ENCODE results near the gene DLG4.
A peak's percentile ranks its signal among the peaks of the same experiment; 100 is the strongest.

DLG4 gene

DNA sequence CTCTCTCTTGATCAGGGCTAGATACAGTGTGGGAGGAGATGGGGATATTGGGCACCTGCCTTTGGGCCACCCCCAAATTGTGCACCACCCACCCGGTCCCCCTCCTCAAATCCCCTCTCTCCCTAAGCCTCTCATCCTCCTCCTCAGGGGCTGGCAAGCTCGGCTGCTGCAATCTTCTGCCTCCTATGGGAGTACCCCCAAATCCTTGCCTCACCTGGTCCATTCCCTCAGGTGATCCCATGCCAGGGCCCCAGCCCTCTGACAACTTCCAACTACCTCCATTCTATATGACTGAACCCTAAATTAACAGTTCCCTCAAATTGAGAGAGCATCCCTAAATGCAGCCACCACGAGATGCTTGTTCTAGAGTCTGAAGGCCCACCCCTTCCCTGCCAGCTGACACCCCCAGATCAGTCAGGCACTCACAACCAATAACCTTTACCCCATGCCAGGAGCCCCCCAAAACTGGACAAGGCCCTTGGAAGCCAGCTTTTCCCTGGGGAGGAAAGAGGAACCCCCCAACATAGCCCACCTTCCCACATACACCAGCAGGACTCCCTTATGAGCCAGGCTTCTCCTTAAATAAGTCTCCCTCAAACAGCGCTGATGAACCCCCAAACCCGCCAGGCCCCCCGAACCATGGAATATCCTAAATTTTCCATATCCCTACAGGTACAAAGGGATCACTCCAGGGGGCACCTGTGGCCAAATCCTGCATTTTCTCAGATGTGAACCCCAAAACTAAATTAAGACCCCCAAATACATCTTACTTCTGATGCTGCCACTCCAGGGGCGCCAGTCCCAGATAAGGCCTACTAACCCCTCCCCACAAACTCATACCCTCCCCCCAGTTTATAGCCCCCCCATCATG, 3.2 kb downstream of the DLG4 start:
- no peak for DNase-seq (ENCODE audit: low read depth, low spot score)
- no peak for TF ChIP-seq EZH2 (IDR thresholded peaks at IDR 0.05)
- no peak for TF ChIP-seq FOXP2 (optimal IDR thresholded peaks at IDR 0.05; ENCODE audit: control extremely low read depth, extremely low read length, insufficient read depth)
- no peak for TF ChIP-seq POLR2AphosphoS5 (IDR thresholded peaks at IDR 0.05; ENCODE audit: borderline replicate concordance, low read depth, low read length)
- peaks cover 6% of the 10 kb centered on the region; the same call in 1 of the 2 replicates for H3K36me3 ChIP-seq (ENCODE audit: insufficient read depth, low read length)
- H3K4me3 ChIP-seq = peak overlapping the region; percentile 89
- H3K9ac ChIP-seq (ENCODE audit: insufficient read length) = peak overlapping the region; percentile 77
- H3K27ac ChIP-seq = peak overlapping the region; percentile 67
- H3K9me3 ChIP-seq (ENCODE audit: low read depth, low read length) = no peaks in the 10 kb centered on the region

DNA sequence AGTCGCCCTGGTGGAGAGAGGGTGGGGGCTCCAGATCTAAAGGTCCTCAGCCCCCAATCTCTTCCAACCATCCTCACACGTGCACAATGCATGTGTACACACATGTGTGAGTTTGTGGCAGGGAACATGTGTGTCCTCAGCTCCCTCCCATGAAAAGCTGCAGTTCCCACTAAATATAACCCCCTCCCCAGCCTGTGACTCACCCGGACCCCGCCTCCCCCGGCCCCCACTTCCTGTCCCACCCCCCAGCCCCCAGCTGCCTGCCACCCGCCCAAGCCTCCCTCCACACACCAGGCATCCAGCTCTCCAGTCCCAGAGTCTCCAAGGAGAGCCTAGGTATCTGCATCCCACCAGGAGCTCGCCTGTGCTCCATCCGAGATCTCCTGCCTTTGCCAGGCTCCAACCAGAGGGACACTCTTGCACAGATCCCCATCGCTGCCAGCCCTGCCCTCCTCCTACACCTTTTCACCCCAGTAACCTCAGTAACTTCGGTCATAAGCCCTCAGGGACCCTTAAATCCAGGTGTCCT, 3.9 kb downstream of the DLG4 start:
- Histone ChIP-seq H3K36me3 (ENCODE audit: insufficient read depth, low read length) (no peaks in the 10 kb centered on the region), H3K9ac (ENCODE audit: insufficient read length) (peak overlapping the region; percentile 38), H3K4me3 (peak overlapping the region; percentile 89), H3K9me3 (ENCODE audit: low read depth, low read length) (no peaks in the 10 kb centered on the region), H3K27ac (peak overlapping the region; percentile 79)
- TF ChIP-seq POLR2AphosphoS5 (IDR thresholded peaks at IDR 0.05; ENCODE audit: borderline replicate concordance, low read depth, low read length) (no peak), EZH2 (IDR thresholded peaks at IDR 0.05) (no peak), FOXP2 (optimal IDR thresholded peaks at IDR 0.05; ENCODE audit: control extremely low read depth, extremely low read length, insufficient read depth) (no peak)
- DNase-seq (ENCODE audit: low read depth, low spot score) = no peak

GRCh38 chr17:7215136-7215638, 4.4 kb downstream of the DLG4 start:
- DNase-seq (ENCODE audit: low read depth, low spot score) = no peak
- peak overlapping the region; percentile 89 for H3K4me3 ChIP-seq
- no peaks in the 10 kb centered on the region for H3K36me3 ChIP-seq (ENCODE audit: insufficient read depth, low read length)
- no peaks in the 10 kb centered on the region for H3K9me3 ChIP-seq (ENCODE audit: low read depth, low read length)
- TF ChIP-seq EZH2 (IDR thresholded peaks at IDR 0.05) (no peak), FOXP2 (optimal IDR thresholded peaks at IDR 0.05; ENCODE audit: control extremely low read depth, extremely low read length, insufficient read depth) (no peak), POLR2AphosphoS5 (IDR thresholded peaks at IDR 0.05; ENCODE audit: borderline replicate concordance, low read depth, low read length) (no peak)
- no peak overlapping the region for H3K9ac ChIP-seq (ENCODE audit: insufficient read length)
- peak overlapping the region; percentile 79 for H3K27ac ChIP-seq

GRCh38 chr17:7214300-7215135, 5.1 kb downstream of the DLG4 start:
- peak; percentile 70 for DNase-seq (ENCODE audit: low read depth, low spot score)
- TF ChIP-seq FOXP2 (optimal IDR thresholded peaks at IDR 0.05; ENCODE audit: control extremely low read depth, extremely low read length, insufficient read depth) (peak; percentile 37), EZH2 (IDR thresholded peaks at IDR 0.05) (no peak), POLR2AphosphoS5 (IDR thresholded peaks at IDR 0.05; ENCODE audit: borderline replicate concordance, low read depth, low read length) (no peak)
- no peak overlapping the region for H3K9ac ChIP-seq (ENCODE audit: insufficient read length)
- H3K9me3 ChIP-seq (ENCODE audit: low read depth, low read length) = no peaks in the 10 kb centered on the region
- H3K36me3 ChIP-seq (ENCODE audit: insufficient read depth, low read length) = no peaks in the 10 kb centered on the region
- H3K27ac ChIP-seq = peak overlapping the region; percentile 77; the same call in 1 of the 2 replicates
- peak overlapping the region; percentile 89 for H3K4me3 ChIP-seq

DNA sequence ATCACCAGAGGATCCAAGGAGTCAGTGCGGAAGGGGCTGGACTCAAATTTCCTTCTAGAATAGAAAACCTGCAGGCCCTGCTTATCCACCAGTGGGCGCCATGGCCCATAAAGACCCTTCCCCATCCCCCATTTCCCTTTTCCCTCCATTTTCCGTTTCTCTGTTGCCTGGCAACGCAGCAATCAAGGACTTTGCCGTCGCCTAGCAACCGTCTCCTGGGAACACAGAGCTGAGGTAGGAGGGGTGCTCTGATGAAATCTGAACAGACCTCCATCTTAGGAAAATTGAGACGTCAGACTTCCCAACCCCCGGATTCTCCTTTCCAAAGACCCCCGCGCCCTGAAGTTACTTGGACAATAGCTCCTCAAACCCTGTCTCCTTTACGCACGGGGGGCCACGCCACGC, 5.7 kb downstream of the DLG4 start:
- peak overlapping the region; percentile 77 for H3K27ac ChIP-seq
- H3K9me3 ChIP-seq (ENCODE audit: low read depth, low read length) = no peaks in the 10 kb centered on the region
- H3K9ac ChIP-seq (ENCODE audit: insufficient read length) = no peak overlapping the region
- peak; percentile 56 for DNase-seq (ENCODE audit: low read depth, low spot score)
- no peak for TF ChIP-seq POLR2AphosphoS5 (IDR thresholded peaks at IDR 0.05; ENCODE audit: borderline replicate concordance, low read depth, low read length)
- no peak for TF ChIP-seq FOXP2 (optimal IDR thresholded peaks at IDR 0.05; ENCODE audit: control extremely low read depth, extremely low read length, insufficient read depth)
- TF ChIP-seq EZH2 (IDR thresholded peaks at IDR 0.05) = no peak
- no peaks in the 10 kb centered on the region for H3K36me3 ChIP-seq (ENCODE audit: insufficient read depth, low read length)
- peak overlapping the region; percentile 89 for H3K4me3 ChIP-seq

DNA sequence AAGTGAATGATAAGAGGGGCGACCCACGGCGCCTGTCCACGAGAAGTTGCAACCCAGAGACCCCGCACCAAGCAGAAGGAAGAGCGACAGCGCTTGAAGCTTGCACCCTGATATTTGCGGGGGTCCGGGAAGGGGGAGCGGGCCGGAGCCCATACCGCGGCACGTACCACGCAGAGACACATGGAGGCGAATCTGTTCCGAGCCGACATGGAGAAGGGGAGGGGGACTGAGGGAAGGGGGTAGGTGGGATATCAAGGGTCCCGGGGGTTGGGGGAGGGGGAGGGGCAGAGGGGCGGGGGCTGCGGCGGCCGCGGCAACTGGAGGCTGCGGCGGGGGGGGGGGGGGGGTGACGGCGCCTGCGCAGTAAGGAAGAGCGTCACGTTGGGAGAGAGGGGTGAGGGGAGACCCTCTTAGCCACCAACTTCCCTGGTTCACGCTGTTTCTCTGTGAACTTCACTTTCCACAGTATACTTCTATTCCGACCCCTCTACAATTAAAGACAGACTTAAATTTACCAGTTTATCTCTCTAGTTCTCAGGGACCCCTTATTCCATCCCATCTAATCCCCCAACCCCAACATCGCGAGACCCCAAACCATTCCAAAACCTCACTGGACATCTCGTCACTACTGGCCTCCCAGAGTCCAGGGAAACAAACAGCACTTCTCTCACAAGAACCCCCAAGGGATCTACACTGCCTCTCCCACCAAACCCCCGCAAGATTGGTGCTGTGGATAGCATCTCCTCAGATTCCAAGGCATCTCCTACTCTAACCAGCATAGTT, 8.0 kb downstream of the DLG4 start:
- no peak for DNase-seq (ENCODE audit: low read depth, low spot score)
- no peak overlapping the region for H3K4me3 ChIP-seq
- no peak overlapping the region for H3K9ac ChIP-seq (ENCODE audit: insufficient read length)
- no peak overlapping the region for H3K27ac ChIP-seq
- no peaks in the 10 kb centered on the region for H3K9me3 ChIP-seq (ENCODE audit: low read depth, low read length)
- no peak for TF ChIP-seq FOXP2 (optimal IDR thresholded peaks at IDR 0.05; ENCODE audit: control extremely low read depth, extremely low read length, insufficient read depth)
- TF ChIP-seq EZH2 (IDR thresholded peaks at IDR 0.05) = no peak
- no peak for TF ChIP-seq POLR2AphosphoS5 (IDR thresholded peaks at IDR 0.05; ENCODE audit: borderline replicate concordance, low read depth, low read length)
- H3K36me3 ChIP-seq (ENCODE audit: insufficient read depth, low read length) = no peaks in the 10 kb centered on the region

DNA sequence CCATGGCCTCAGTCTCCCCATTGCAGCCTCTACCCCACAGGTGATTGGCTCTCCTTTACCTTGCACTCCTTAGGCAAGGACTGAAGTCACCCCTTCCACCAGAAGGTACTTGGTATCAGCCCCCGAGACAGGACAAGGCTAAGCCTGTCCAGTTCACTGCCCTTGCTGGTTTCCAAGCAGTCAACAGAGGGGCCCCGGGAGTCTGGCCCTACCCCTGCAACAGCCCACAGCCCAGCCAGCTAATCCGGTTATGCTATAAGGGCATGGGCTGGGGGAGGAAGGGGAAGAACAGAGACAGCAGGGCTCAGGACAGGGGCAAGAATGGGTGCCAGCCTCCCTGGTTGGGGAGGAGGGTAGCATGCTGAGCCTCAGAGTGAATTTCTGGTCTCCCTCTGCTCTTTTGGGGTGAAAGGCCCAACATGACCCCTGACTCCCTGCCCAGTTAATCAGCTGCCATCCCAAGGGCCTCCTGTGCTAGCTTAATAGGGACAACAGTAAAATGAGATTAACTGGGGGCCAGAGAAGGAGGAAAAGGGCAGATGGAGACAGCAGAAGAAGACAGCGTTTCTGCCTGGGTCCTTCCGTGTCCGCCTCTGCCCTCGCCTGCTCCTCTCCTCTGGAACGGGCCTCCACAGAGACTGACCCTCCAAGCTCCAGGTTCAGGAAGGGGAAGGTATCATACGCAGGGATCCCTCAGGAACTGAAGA, 10.7 kb downstream of the DLG4 start:
- H3K9ac ChIP-seq (ENCODE audit: insufficient read length) = no peak overlapping the region
- H3K9me3 ChIP-seq (ENCODE audit: low read depth, low read length) = no peaks in the 10 kb centered on the region
- no peak overlapping the region for H3K4me3 ChIP-seq
- TF ChIP-seq FOXP2 (optimal IDR thresholded peaks at IDR 0.05; ENCODE audit: control extremely low read depth, extremely low read length, insufficient read depth) = no peak
- no peak for TF ChIP-seq POLR2AphosphoS5 (IDR thresholded peaks at IDR 0.05; ENCODE audit: borderline replicate concordance, low read depth, low read length)
- no peak for TF ChIP-seq EZH2 (IDR thresholded peaks at IDR 0.05)
- H3K27ac ChIP-seq = no peak overlapping the region
- peaks cover 1% of the 10 kb centered on the region; the same call in 1 of the 2 replicates for H3K36me3 ChIP-seq (ENCODE audit: insufficient read depth, low read length)
- no peak for DNase-seq (ENCODE audit: low read depth, low spot score)
